IPS-20b (cell line): ENCODE results near the gene TBC1D21.

Experiments
- H3K27ac ChIP-seq: one replicate; pipeline ENCODE4 v1.5.1; 2013; ENCODE audit warnings: low read length
- H3K27me3 ChIP-seq: 2 replicates; pipeline ENCODE4 v1.6.1; 2013; ENCODE audit warnings: mild to moderate bottlenecking, low read length, inconsistent platforms; ENCODE audit not compliant: insufficient read depth
- H3K36me3 ChIP-seq: 2 replicates; pipeline ENCODE4 v1.6.1; 2013; ENCODE audit warnings: low read depth, mild to moderate bottlenecking, inconsistent platforms, low read length, moderate library complexity; ENCODE audit not compliant: insufficient read depth
- H3K4me1 ChIP-seq: 2 replicates; pipeline ENCODE4 v1.6.1; 2013; ENCODE audit warnings: mild to moderate bottlenecking, control low read depth, inconsistent platforms, low read length, moderate library complexity; ENCODE audit not compliant: insufficient read depth
- H3K4me3 ChIP-seq: 2 replicates; pipeline ENCODE4 v1.5.1; 2013; ENCODE audit warnings: mild to moderate bottlenecking, low read length, inconsistent platforms
- H3K9ac ChIP-seq: 2 replicates; pipeline ENCODE4 v1.6.1; 2013; ENCODE audit warnings: low read depth, mild to moderate bottlenecking, inconsistent platforms, low read length, moderate library complexity
- H3K9me3 ChIP-seq: 2 replicates; pipeline ENCODE4 v1.6.1; 2013; ENCODE audit warnings: mild to moderate bottlenecking, low read depth, low read length, inconsistent platforms; ENCODE audit not compliant: insufficient read depth

The TBC1D21 gene

GRCh38 chr15:73892446-73893226 is 19.3 kb downstream of the TBC1D21 start:
- H3K27ac ChIP-seq, result no peak overlapping the region
- peaks cover 10% of the 10 kb centered on the region; the same call in 1 of the 2 replicates for H3K27me3 ChIP-seq
- H3K4me3 ChIP-seq, result no peak overlapping the region
- H3K4me1 ChIP-seq, result no peaks in the 10 kb centered on the region
- H3K9me3 ChIP-seq, result no peaks in the 10 kb centered on the region
- no peak overlapping the region for H3K9ac ChIP-seq
- H3K36me3 ChIP-seq, result no peaks in the 10 kb centered on the region

GRCh38 chr15:73894133-73894814 is 20.9 kb downstream of the TBC1D21 start:
- Histone ChIP-seq H3K9ac (no peak overlapping the region), H3K36me3 (no peaks in the 10 kb centered on the region), H3K27me3 (peaks cover 3% of the 10 kb centered on the region; the same call in 1 of the 2 replicates), H3K4me1 (no peaks in the 10 kb centered on the region), H3K9me3 (no peaks in the 10 kb centered on the region), H3K27ac (no peak overlapping the region), H3K4me3 (no peak overlapping the region)

GRCh38 chr15:73897441-73898261 is 24.3 kb downstream of the TBC1D21 start:
- H3K9ac ChIP-seq, result no peak overlapping the region
- no peaks in the 10 kb centered on the region for H3K36me3 ChIP-seq
- H3K4me1 ChIP-seq, result no peaks in the 10 kb centered on the region
- H3K27ac ChIP-seq, result no peak overlapping the region
- no peak overlapping the region for H3K4me3 ChIP-seq
- H3K9me3 ChIP-seq, result no peaks in the 10 kb centered on the region
- no peaks in the 10 kb centered on the region for H3K27me3 ChIP-seq

- Histone ChIP-seq H3K27ac (no peak overlapping the region), H3K36me3 (no peaks in the 10 kb centered on the region), H3K9ac (no peak overlapping the region), H3K4me1 (no peaks in the 10 kb centered on the region), H3K4me3 (no peak overlapping the region), H3K27me3 (no peaks in the 10 kb centered on the region), H3K9me3 (no peaks in the 10 kb centered on the region)
These were observed 26.1 kb downstream of the TBC1D21 start for GRCh38 chr15:73899197-73900094.

GRCh38 chr15:73900095-73900712 is 26.8 kb downstream of the TBC1D21 start:
- Histone ChIP-seq H3K27me3 (no peaks in the 10 kb centered on the region), H3K36me3 (no peaks in the 10 kb centered on the region), H3K4me3 (no peak overlapping the region), H3K27ac (no peak overlapping the region), H3K9ac (no peak overlapping the region), H3K4me1 (no peaks in the 10 kb centered on the region), H3K9me3 (no peaks in the 10 kb centered on the region)

- no peak overlapping the region for H3K27ac ChIP-seq
- H3K9ac ChIP-seq, result no peak overlapping the region
- H3K4me1 ChIP-seq, result no peaks in the 10 kb centered on the region
- H3K36me3 ChIP-seq, result no peaks in the 10 kb centered on the region
- H3K4me3 ChIP-seq, result no peak overlapping the region
- H3K9me3 ChIP-seq, result no peaks in the 10 kb centered on the region
- H3K27me3 ChIP-seq, result no peaks in the 10 kb centered on the region
These were observed 27.9 kb downstream of the TBC1D21 start for GRCh38 chr15:73901126-73901810.

GRCh38 chr15:73902121-73903020 is 29.0 kb downstream of the TBC1D21 start:
- Histone ChIP-seq H3K4me3 (no peak overlapping the region), H3K9me3 (no peaks in the 10 kb centered on the region), H3K27me3 (no peaks in the 10 kb centered on the region), H3K36me3 (no peaks in the 10 kb centered on the region), H3K9ac (no peak overlapping the region), H3K4me1 (no peaks in the 10 kb centered on the region), H3K27ac (no peak overlapping the region)

- H3K36me3 ChIP-seq, result no peaks in the 10 kb centered on the region
- no peaks in the 10 kb centered on the region for H3K4me1 ChIP-seq
- H3K9me3 ChIP-seq, result no peaks in the 10 kb centered on the region
- no peak overlapping the region for H3K4me3 ChIP-seq
- no peak overlapping the region for H3K9ac ChIP-seq
- H3K27me3 ChIP-seq, result no peaks in the 10 kb centered on the region
- no peak overlapping the region for H3K27ac ChIP-seq
These were observed 30.9 kb downstream of the TBC1D21 start for GRCh38 chr15:73904026-73904815.

GRCh38 chr15:73905225-73905827 is 32.0 kb downstream of the TBC1D21 start:
- no peaks in the 10 kb centered on the region for H3K36me3 ChIP-seq
- H3K27ac ChIP-seq, result no peak overlapping the region
- no peaks in the 10 kb centered on the region for H3K27me3 ChIP-seq
- no peaks in the 10 kb centered on the region for H3K4me1 ChIP-seq
- no peak overlapping the region for H3K9ac ChIP-seq
- no peaks in the 10 kb centered on the region for H3K9me3 ChIP-seq
- H3K4me3 ChIP-seq, result no peak overlapping the region
